DOHH2 (cell line): ENCODE data around the gene SIAH2.

Experiments used
- EZH2phosphoT487 ChIP-seq: fragments of 200-600 bp; sonication (generic); IDR thresholded peaks from 2 replicates; pipeline ENCODE4 v1.6.1; 2017; ENCODE audit warnings: borderline replicate concordance, mild to moderate bottlenecking, antibody characterized with exemption, low read length, moderate library complexity, mixed read lengths
- TF ChIP-seq, protein P1 (sequence below): fragments of 200-600 bp; sonication (generic); IDR thresholded peaks from one replicate; pipeline ENCODE4 v1.5.1; 2014; ENCODE audit warnings: antibody characterized with exemption, mild to moderate bottlenecking, low read depth, low read length; ENCODE audit not compliant: poor library complexity, severe bottlenecking

DNA sequence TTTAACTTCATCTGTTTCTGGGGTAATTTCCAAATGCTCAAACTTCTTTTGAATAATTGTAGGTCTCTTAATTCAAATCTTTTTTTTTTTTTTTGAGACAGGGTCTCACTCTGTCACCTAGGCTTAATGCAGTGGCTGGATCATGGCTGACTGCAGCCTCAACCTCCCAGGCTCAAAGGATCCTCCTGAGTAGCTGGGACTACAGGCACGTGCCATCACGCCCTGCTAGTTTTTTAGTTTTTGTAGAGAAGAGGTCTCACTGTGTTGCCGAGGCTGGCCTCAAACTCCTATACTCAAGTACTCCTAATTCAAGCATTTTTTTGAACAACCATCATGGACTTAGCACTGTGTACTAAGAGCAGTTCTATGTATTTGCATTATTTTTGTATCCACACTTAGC lies 3.8 kb upstream of the SIAH2 start:
- TF ChIP-seq, protein P1, sequence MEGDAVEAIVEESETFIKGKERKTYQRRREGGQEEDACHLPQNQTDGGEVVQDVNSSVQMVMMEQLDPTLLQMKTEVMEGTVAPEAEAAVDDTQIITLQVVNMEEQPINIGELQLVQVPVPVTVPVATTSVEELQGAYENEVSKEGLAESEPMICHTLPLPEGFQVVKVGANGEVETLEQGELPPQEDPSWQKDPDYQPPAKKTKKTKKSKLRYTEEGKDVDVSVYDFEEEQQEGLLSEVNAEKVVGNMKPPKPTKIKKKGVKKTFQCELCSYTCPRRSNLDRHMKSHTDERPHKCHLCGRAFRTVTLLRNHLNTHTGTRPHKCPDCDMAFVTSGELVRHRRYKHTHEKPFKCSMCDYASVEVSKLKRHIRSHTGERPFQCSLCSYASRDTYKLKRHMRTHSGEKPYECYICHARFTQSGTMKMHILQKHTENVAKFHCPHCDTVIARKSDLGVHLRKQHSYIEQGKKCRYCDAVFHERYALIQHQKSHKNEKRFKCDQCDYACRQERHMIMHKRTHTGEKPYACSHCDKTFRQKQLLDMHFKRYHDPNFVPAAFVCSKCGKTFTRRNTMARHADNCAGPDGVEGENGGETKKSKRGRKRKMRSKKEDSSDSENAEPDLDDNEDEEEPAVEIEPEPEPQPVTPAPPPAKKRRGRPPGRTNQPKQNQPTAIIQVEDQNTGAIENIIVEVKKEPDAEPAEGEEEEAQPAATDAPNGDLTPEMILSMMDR = no peak
- TF ChIP-seq EZH2phosphoT487 = no peak
